Heart right ventricle (tissue), 16 donors: ENCODE results near the gene TSC1. TPM values are rescaled to one million over a fixed set of nuclear protein-coding genes. Genes with fewer than 3 reads are reported as not detected.

Experiments
- ATAC-seq, 8 donors: fragments of 200-7000 bp; cut with Tn5 transposase; one replicate each; pipeline ENCODE4 v1.9.1; 2020; ENCODE audit warnings: mild to moderate bottlenecking in 8 of 8, moderate library complexity in 8 of 8, moderate number of reproducible peaks in 1 of 8
- DNase-seq, 2 donors: peaks; one replicate each; pipeline ENCODE4 v3.0.0-alpha.2; 2020
- H3K27ac ChIP-seq, 10 donors: fragments of 200-600 bp; sonication (generic) in 2 of 10; one replicate each; pipeline versions ENCODE4 v1.5.0 to v1.8.0; 2020 to 2022; ENCODE audit warnings: mild to moderate bottlenecking in 3 of 10
- H3K27me3 ChIP-seq, 7 donors: fragments of 200-600 bp; one replicate each; pipeline ENCODE4 v1.8.0; 2021 to 2022; ENCODE audit warnings: mild to moderate bottlenecking in 2 of 7
- H3K36me3 ChIP-seq, 9 donors: fragments of 200-600 bp; sonication (generic) in 1 of 9; one replicate each; pipeline versions ENCODE4 v1.5.0 to v1.8.0; 2020 to 2022; ENCODE audit warnings: mild to moderate bottlenecking in 2 of 9
- H3K4me1 ChIP-seq, 9 donors: fragments of 200-600 bp; sonication (generic) in 1 of 9; one replicate each; pipeline versions ENCODE4 v1.5.0 to v1.8.0; 2020 to 2022; ENCODE audit warnings: mild to moderate bottlenecking in 4 of 9
- H3K4me3 ChIP-seq, 10 donors: fragments of 200-600 bp; sonication (generic) in 2 of 10; one replicate each; pipeline versions ENCODE4 v1.5.0 to v1.8.0; 2020 to 2022; ENCODE audit warnings: mild to moderate bottlenecking in 7 of 10, moderate library complexity in 2 of 10
- H3K9me3 ChIP-seq, 11 donors: fragments of 200-600 bp in 10 of 11; sonication (generic) in 2 of 11; one replicate each; pipeline versions ENCODE4 v1.5.0 to v1.8.0; 2013 to 2022; ENCODE audit warnings: mild to moderate bottlenecking in 2 of 11, control low read depth in 1 of 11, moderate library complexity in 1 of 11
- CTCF ChIP-seq, 9 donors: fragments of 200-600 bp; sonication (generic) in 2 of 9; IDR thresholded peaks; one replicate each; pipeline versions ENCODE4 v1.5.0 to v1.8.0; 2021 to 2022; ENCODE audit warnings: antibody characterized with exemption in 9 of 9, mild to moderate bottlenecking in 5 of 9, moderate library complexity in 1 of 9
- WGBS, 2 donors: extraction: QIAGEN DNeasy Blood & Tissue Kit; methylation state at CpG; one replicate each; pipeline ENCODE4 v1.1.7; 2013; ENCODE audit warnings: inconsistent platforms in 1 of 2; 5-methylcytosine and 5-hydroxymethylcytosine counted together
- intact Hi-C, 10 donors: fragments of 100-400 bp; cut with DNase I; formaldehyde crosslinking; loops; one replicate each; pipeline versions ENCODE4 v1.11.1 to v1.14.2; 2022
- long read RNA-seq, 3 donors: library from polyadenylated mRNA; unstranded; transcript quantifications; one replicate each; pipeline ENCODE4 v2.0.0, GENCODE V29; 2020 to 2021
- polyA plus RNA-seq, 2 donors: library from polyadenylated mRNA; stranded (reverse); fragments of 200-250 nt; gene quantifications; one replicate each; pipeline ENCODE4 v1.2.3, GENCODE V29; 2013
- total RNA-seq, 10 donors: library from RNA; stranded (reverse); fragmentation: NEBNext Ultra II Directional in 3 of 10; extraction: Animal tissue kit (Norgen Biotek cat#: 25700) in 3 of 10; gene quantifications; one replicate each; pipeline versions ENCODE4 v1.2.1 to v1.2.4, GENCODE V29; 2021 to 2023
- donor health status: Arrhythmogenic right ventricular cardiomyopathy.
- donor health status: ischemic (EF 13 %, LVEDD 7.1; RV severe dilation, severe dysfunction).
- donor health status: healthy with polysubstance abuse.
- donor health status: DM: no; HTN: yes; CAD: no.
- donor health status: DM: no; HTN: no; CAD: no.
- donor health status: ischemic (EF 25% LVEDD 6.9; RV normal size, moderate dysfunction).
- donor health status: ischemic (EF 25% LVEDD 5.7; RV mildly dilated, moderate dysfunction).
- donor health status: healthy.
- donor health status: DM: yes; HTN: yes; CAD: no.
- donor health status: Ischemic cardiomyopathy.
- donor health status: ischemic (EF 35%, LVEDD 5.7; RV mildly dilated, moderate dysfunction).
- donor health status: nonischemic (EF 11% LVEDD 7.7; RV severe dilation, severe dysfunction).
- donor health status: DM: yes; HTN: yes; CAD: no.
- donor health status: PGD.
- donor health status: ischemic (EF 29% LVEDD 5.4; RV normal size, mild dysfunction).
- donor health status: nonischemic (EF 23%, LVEDD 6.1; RV moderate dilation, normal function).

Gene TSC1
- 10 to 100 TPM; 40.2 to 72.9 (median 55.5) TPM for total RNA-seq
- polyA plus RNA-seq: 10 to 100 TPM in 1 of 2 donors, 1 to 10 TPM in 1; 7.7 to 22.8 TPM
- long read RNA-seq, donor 1, full-length matches to known transcripts: 4 of 23 reads
- long read RNA-seq, donor 1, partial matches to known transcripts: 7 of 23 reads
- long read RNA-seq, donor 1, other reads (novel, unspliced or antisense): 12 of 23 reads
- long read RNA-seq, donor 2, full-length matches to known transcripts: 1 of 32 reads
- long read RNA-seq, donor 2, partial matches to known transcripts: 3 of 32 reads
- long read RNA-seq, donor 2, other reads (novel, unspliced or antisense): 28 of 32 reads
- long read RNA-seq, donor 3, partial matches to known transcripts: 8 of 52 reads
- long read RNA-seq, donor 3, other reads (novel, unspliced or antisense): 43 of 52 reads

- Histone ChIP-seq H3K27ac (peak within 1 kb of the TSS; percentile 82 to 100 (median 98)), H3K4me3 (peak within 1 kb of the TSS; percentile 73 to 100 (median 99)), H3K27me3 (no peaks in the 10 kb centered on the region), H3K36me3 (no peaks in the 10 kb centered on the region), H3K9me3 (no peaks in the 10 kb centered on the region), H3K4me1 (peaks cover 0 to 62% (median 35%) of the 10 kb centered on the region in 9 donors)
- intact Hi-C loops: loop anchor here in 1 of 10 donors (10.0 kb wide), 1 partner anchor 590 kb away; the partner anchor contains the start of gene SETX
- DNase-seq (peak; percentile 97 to 99), ATAC-seq (peak; percentile 93 to 97 (median 94))
- 0 to 1% methylated on average over 72 of the region's 72 CpGs for WGBS, 2 donors
- peak in 1 of 9 donors; percentile 14 for TF ChIP-seq CTCF (IDR thresholded peaks at IDR 0.05)
Measured at GRCh38 chr9:132944294-132945185, at the start of gene TSC1. TSS of gene TSC1 (minus strand) at chr9:132944616. CDS start at chr9:132928872, 15,744 bp downstream.

- TF ChIP-seq CTCF (IDR thresholded peaks at IDR 0.05): no peak
- intact Hi-C loops: no loop called here
- DNase-seq (no peak), ATAC-seq (no peak)
- Histone ChIP-seq H3K27ac (no peak overlapping the region), H3K4me3 (no peak overlapping the region), H3K4me1 (no peaks in the 10 kb centered on the region), H3K9me3 (no peaks in the 10 kb centered on the region), H3K27me3 (peaks cover 0 to 60% (median 41%) of the 10 kb centered on the region in 7 donors), H3K36me3 (no peaks in the 10 kb centered on the region)
- WGBS, 2 donors: 68% methylated on average over 14 of the region's 14 CpGs
Measured at GRCh38 chr9:132993511-132993939, 49.1 kb upstream of the TSC1 start.

DNA sequence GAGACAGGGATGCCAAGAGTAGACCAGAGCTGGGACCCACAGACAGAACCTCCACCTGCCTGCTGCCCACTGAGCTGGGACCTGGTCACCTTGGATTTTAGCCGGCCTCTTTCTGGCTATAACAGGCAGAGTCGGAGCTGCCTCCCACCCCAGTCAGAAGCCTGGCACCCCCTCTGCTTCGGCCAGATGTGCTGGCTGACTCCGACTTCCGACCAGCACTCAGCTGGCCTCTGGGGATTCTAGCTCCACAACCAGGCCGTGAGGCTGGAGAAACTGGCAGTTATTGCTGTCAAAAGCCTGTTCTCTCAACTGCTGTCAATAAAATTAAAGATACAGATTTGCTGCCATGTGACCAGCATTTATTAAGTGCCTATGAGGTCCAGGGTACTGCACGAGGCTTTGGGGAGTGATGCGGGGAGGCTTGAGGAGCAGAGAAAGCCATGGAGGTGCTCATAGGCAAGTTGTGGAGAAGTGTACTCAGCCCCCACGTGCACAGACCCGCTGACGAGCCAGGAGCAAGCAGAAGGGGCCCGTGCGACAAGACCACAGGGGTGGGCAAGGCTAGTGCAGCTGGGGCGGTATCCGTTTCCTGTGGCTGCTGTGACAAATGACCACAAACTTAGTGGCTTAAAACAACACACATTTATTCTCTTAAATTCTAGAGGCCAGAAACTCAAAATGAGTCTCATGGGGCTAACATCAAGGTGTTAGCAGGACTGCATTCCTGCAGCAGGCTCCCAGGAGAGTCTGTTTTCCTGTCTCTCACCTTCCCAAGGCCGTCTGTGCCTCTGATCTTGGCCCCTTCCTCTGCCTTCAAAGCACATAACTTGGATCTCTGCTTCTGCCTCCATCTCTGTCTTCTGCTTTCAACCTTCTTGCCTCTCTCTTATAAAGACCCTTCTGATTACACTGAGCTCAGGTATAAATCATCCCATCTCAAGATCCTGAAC, 47.2 kb upstream of the TSC1 start:
- no peaks in the 10 kb centered on the region for H3K9me3 ChIP-seq
- intact Hi-C loops: no loop called here

More for the DNA sequence above, 47.2 kb upstream of the TSC1 start:
- no peaks in the 10 kb centered on the region for H3K36me3 ChIP-seq
- ATAC-seq (no peak), DNase-seq (no peak)
- peaks cover 0 to 3% (median 2%) of the 10 kb centered on the region in 9 donors for H3K4me1 ChIP-seq
- 38 to 47% methylated on average over 16 of the region's 16 CpGs for WGBS, 2 donors
- TF ChIP-seq CTCF (IDR thresholded peaks at IDR 0.05): no peak
- H3K27ac ChIP-seq: no peak overlapping the region
- H3K4me3 ChIP-seq: no peak overlapping the region
- peaks cover 0 to 62% (median 42%) of the 10 kb centered on the region in 7 donors for H3K27me3 ChIP-seq
